SK-N-SH treated with all-trans-retinoic acid at 6 μM for 48 hours (cell line): Measurements from ENCODE around the gene IL18.
"Not testable (repeated sequence)": the region's sequence is repeated elsewhere in the genome, so short reads cannot be mapped to it uniquely, and the experiment has no call there.

ENCODE experiments used
- ATAC-seq: fragments of 200-7000 bp; cut with Tn5 transposase; 3 replicates; pipeline ENCODE4 v1.9.1; 2020; ENCODE audit warnings: mild to moderate bottlenecking, moderate library complexity
- ARNTL ChIP-seq: fragments of 450-650 bp; formaldehyde crosslinking; IDR thresholded peaks from 2 replicates; pipeline ENCODE4 v1.5.0; 2020; ENCODE audit warnings: low read depth, mild to moderate bottlenecking, moderate library complexity, borderline replicate concordance
- BACH2 ChIP-seq: fragments of 250-450 bp; sonication (Bioruptor Pico); IDR thresholded peaks from 2 replicates; pipeline ENCODE4 v1.9.0; 2021; ENCODE audit warnings: mild to moderate bottlenecking, borderline replicate concordance
- CSDC2 ChIP-seq: fragments of 250-450 bp; sonication (Bioruptor Pico); IDR thresholded peaks from 2 replicates; pipeline ENCODE4 v1.5.0; 2020; ENCODE audit warnings: mild to moderate bottlenecking, moderate library complexity
- ESRRG ChIP-seq: fragments of 250-450 bp; sonication (Bioruptor Pico); IDR thresholded peaks from 2 replicates; pipeline ENCODE4 v1.6.1; 2021; ENCODE audit warnings: mild to moderate bottlenecking
- GLIS3 ChIP-seq: fragments of 250-450 bp; sonication (Bioruptor Pico); IDR thresholded peaks from 2 replicates; pipeline ENCODE4 v1.5.0; 2020; ENCODE audit warnings: mild to moderate bottlenecking, moderate library complexity
- ISL1 ChIP-seq: fragments of 250-450 bp; sonication (Bioruptor Pico); IDR thresholded peaks from 2 replicates; pipeline ENCODE4 v2.1.2; 2022; ENCODE audit warnings: mild to moderate bottlenecking, moderate library complexity
- OSR1 ChIP-seq: fragments of 250-450 bp; sonication (Bioruptor Pico); IDR thresholded peaks from 2 replicates; pipeline ENCODE4 v1.8.0; 2022; ENCODE audit warnings: moderate library complexity, mild to moderate bottlenecking, inconsistent platforms
- PPARA ChIP-seq: fragments of 250-450 bp; sonication (Bioruptor Pico); IDR thresholded peaks from 2 replicates; pipeline ENCODE4 v1.5.0; 2020; ENCODE audit warnings: mild to moderate bottlenecking, borderline replicate concordance
- TCF4 ChIP-seq: fragments of 250-450 bp; sonication (Bioruptor Pico); IDR thresholded peaks from 2 replicates; pipeline ENCODE4 v1.8.0; 2021; ENCODE audit warnings: mild to moderate bottlenecking, moderate library complexity, borderline replicate concordance
- ZFP3 ChIP-seq: fragments of 250-450 bp; sonication (Bioruptor Pico); IDR thresholded peaks from 2 replicates; pipeline ENCODE4 v1.5.0; 2020; ENCODE audit warnings: mild to moderate bottlenecking, moderate library complexity
- ZFP30 ChIP-seq: fragments of 450-650 bp; formaldehyde crosslinking; IDR thresholded peaks from 2 replicates; pipeline ENCODE4 v1.5.0; 2022; ENCODE audit warnings: mild to moderate bottlenecking, moderate library complexity
- ZNF565 ChIP-seq: fragments of 450-650 bp; formaldehyde crosslinking; conservative IDR thresholded peaks from 2 replicates; pipeline ENCODE4 v1.5.0; 2020; ENCODE audit warnings: low read depth, mild to moderate bottlenecking, moderate library complexity
- ZNF70 ChIP-seq: fragments of 450-650 bp; formaldehyde crosslinking; IDR thresholded peaks from 2 replicates; pipeline ENCODE4 v1.5.0; 2020; ENCODE audit warnings: mild to moderate bottlenecking, moderate library complexity
- TF ChIP-seq, protein P1 (sequence below): fragments of 250-450 bp; sonication (Bioruptor Pico); IDR thresholded peaks from 2 replicates; pipeline ENCODE4 v1.5.0; 2020; ENCODE audit warnings: mild to moderate bottlenecking, moderate library complexity
- TF ChIP-seq, protein P2 (sequence below): fragments of 250-450 bp; sonication (Bioruptor Pico); IDR thresholded peaks from 2 replicates; pipeline ENCODE4 v1.5.1; 2020; ENCODE audit warnings: low read depth, mild to moderate bottlenecking, moderate library complexity
- TF ChIP-seq, protein P3 (sequence below): fragments of 250-450 bp; sonication (Bioruptor Pico); IDR thresholded peaks from 2 replicates; pipeline ENCODE4 v1.8.0; 2020; ENCODE audit warnings: mild to moderate bottlenecking, moderate library complexity, borderline replicate concordance
- TF ChIP-seq, protein P4 (sequence below): fragments of 250-450 bp; sonication (Bioruptor Pico); IDR thresholded peaks from 2 replicates; pipeline ENCODE4 v1.8.0; 2021; ENCODE audit warnings: low read depth, mild to moderate bottlenecking, moderate library complexity, borderline replicate concordance

IL18 gene

DNA sequence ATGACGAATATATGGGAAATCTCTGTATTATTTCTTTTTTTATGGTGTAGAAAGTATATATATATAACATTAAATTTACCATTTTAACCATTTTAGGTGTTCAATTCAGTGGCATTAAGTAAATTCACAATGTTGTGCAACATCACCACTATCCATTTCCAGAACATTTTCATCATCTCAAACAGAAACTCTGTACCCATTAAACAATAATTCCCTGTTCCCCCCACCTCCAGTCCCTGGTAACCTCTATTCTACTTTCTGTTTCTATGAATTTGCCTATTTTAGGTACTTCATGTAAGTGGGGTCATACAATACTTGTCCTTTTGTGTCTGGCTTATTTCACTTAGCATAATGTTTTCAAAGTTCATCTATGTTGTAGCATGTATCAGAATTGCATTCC, 47.0 kb upstream of the IL18 start (continued):
- TF ChIP-seq GLIS3 (CRISPR knock-in tag): no peak
- no peak for TF ChIP-seq ZNF70
- TF ChIP-seq, all 23 proteins: peak for 0

DNA sequence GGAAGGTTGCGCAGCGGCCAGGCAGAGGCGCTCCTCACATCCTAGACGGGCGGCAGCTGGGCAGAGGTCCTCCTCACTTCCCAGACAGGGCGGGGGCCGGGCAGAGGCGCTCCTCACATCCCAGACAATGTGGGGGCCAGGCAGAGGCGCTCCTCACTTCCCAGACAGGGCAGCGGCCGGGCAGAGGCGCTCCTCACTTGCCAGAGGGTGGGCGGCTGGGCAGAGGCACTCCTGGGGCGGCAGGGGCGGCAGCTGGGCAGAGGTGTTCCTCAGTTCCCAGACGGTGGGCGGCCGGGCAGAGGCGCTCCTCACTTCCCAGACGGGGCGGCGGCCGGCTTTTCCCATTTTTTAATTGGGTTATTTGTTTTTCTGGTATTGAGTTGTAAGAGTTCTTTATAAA, 42.2 kb upstream of the IL18 start:
- ATAC-seq: no peak

DNA sequence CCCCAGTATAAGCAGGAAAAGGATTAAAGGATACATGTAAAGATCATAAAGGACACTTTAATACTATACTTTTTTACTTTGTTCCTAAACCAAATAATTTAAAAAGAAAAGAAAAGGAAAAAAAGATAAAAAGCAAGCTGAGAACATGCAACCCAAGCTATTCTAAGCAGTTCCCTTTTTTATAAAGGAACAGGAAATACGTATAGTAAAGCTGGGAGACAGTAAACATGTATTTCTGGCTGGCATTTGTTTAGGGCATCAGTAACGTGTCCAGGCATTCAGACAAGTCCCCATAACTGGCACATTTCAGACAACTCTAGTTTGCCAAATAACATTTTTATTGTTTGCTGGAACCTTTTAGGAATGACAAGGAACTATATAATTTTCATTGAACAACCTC, 36.4 kb upstream of the IL18 start:
- ATAC-seq: no peak
- TF ChIP-seq TCF4 (CRISPR knock-in tag) (no peak), PPARA (CRISPR knock-in tag) (no peak), ZFP30 (CRISPR knock-in tag) (no peak), OSR1 (CRISPR knock-in tag) (no peak), ZFP3 (CRISPR knock-in tag) (no peak), ESRRG (CRISPR knock-in tag) (no peak), ZNF70 (no peak), ZNF565 (CRISPR knock-in tag) (no peak), ISL1 (CRISPR knock-in tag) (no peak), GLIS3 (CRISPR knock-in tag) (no peak), ARNTL (CRISPR knock-in tag) (no peak)
- TF ChIP-seq, protein P1, sequence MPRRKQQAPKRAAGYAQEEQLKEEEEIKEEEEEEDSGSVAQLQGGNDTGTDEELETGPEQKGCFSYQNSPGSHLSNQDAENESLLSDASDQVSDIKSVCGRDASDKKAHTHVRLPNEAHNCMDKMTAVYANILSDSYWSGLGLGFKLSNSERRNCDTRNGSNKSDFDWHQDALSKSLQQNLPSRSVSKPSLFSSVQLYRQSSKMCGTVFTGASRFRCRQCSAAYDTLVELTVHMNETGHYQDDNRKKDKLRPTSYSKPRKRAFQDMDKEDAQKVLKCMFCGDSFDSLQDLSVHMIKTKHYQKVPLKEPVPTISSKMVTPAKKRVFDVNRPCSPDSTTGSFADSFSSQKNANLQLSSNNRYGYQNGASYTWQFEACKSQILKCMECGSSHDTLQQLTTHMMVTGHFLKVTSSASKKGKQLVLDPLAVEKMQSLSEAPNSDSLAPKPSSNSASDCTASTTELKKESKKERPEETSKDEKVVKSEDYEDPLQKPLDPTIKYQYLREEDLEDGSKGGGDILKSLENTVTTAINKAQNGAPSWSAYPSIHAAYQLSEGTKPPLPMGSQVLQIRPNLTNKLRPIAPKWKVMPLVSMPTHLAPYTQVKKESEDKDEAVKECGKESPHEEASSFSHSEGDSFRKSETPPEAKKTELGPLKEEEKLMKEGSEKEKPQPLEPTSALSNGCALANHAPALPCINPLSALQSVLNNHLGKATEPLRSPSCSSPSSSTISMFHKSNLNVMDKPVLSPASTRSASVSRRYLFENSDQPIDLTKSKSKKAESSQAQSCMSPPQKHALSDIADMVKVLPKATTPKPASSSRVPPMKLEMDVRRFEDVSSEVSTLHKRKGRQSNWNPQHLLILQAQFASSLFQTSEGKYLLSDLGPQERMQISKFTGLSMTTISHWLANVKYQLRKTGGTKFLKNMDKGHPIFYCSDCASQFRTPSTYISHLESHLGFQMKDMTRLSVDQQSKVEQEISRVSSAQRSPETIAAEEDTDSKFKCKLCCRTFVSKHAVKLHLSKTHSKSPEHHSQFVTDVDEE (CRISPR knock-in tag): no peak
- TF ChIP-seq, protein P2, sequence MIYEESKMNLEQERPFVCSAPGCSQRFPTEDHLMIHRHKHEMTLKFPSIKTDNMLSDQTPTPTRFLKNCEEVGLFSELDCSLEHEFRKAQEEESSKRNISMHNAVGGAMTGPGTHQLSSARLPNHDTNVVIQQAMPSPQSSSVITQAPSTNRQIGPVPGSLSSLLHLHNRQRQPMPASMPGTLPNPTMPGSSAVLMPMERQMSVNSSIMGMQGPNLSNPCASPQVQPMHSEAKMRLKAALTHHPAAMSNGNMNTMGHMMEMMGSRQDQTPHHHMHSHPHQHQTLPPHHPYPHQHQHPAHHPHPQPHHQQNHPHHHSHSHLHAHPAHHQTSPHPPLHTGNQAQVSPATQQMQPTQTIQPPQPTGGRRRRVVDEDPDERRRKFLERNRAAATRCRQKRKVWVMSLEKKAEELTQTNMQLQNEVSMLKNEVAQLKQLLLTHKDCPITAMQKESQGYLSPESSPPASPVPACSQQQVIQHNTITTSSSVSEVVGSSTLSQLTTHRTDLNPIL (CRISPR knock-in tag): no peak
- TF ChIP-seq, protein P3, sequence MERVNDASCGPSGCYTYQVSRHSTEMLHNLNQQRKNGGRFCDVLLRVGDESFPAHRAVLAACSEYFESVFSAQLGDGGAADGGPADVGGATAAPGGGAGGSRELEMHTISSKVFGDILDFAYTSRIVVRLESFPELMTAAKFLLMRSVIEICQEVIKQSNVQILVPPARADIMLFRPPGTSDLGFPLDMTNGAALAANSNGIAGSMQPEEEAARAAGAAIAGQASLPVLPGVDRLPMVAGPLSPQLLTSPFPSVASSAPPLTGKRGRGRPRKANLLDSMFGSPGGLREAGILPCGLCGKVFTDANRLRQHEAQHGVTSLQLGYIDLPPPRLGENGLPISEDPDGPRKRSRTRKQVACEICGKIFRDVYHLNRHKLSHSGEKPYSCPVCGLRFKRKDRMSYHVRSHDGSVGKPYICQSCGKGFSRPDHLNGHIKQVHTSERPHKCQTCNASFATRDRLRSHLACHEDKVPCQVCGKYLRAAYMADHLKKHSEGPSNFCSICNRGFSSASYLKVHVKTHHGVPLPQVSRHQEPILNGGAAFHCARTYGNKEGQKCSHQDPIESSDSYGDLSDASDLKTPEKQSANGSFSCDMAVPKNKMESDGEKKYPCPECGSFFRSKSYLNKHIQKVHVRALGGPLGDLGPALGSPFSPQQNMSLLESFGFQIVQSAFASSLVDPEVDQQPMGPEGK (CRISPR knock-in tag): no peak

More for the DNA sequence above, 42.2 kb upstream of the IL18 start:
- no peak for TF ChIP-seq ARNTL (CRISPR knock-in tag)
- TF ChIP-seq, protein P4, sequence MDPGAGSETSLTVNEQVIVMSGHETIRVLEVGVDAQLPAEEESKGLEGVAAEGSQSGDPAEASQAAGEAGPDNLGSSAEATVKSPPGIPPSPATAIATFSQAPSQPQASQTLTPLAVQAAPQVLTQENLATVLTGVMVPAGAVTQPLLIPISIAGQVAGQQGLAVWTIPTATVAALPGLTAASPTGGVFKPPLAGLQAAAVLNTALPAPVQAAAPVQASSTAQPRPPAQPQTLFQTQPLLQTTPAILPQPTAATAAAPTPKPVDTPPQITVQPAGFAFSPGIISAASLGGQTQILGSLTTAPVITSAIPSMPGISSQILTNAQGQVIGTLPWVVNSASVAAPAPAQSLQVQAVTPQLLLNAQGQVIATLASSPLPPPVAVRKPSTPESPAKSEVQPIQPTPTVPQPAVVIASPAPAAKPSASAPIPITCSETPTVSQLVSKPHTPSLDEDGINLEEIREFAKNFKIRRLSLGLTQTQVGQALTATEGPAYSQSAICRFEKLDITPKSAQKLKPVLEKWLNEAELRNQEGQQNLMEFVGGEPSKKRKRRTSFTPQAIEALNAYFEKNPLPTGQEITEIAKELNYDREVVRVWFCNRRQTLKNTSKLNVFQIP: no peak
- TF ChIP-seq PPARA (CRISPR knock-in tag): no peak
- TF ChIP-seq, protein P1 (CRISPR knock-in tag): no peak
- TF ChIP-seq CSDC2 (CRISPR knock-in tag): no peak
- TF ChIP-seq ZNF565 (CRISPR knock-in tag): no peak
- TF ChIP-seq ESRRG (CRISPR knock-in tag): no peak
- no peak for TF ChIP-seq BACH2 (CRISPR knock-in tag)

DNA sequence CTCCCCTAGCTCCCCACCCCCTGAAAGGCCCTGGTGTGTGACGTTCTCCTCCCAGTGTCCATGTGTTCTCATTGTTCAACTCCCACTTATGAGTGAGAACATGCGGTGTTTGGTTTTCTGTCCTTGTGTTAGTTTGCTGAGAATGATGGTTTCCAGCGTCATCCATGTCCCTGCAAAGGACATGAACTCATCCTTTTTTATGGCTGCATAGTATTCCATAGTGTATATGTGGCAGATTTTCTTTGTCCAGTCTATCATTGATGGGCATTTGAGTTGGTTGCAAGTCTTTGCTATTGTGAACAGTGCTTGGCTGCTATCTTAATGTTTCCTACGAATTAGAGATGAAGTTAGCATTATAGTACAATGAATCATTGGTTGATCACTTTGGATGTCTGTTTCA, 35.2 kb upstream of the IL18 start:
- ATAC-seq: not testable (repeated sequence)
